Thyroid gland (tissue), 4 donors: ENCODE results near the gene KRT26.

Source experiments
- CTCF ChIP-seq, 6 experiments: fragments of 200-600 bp in 3 of 6; fragments of 450-650 bp in 3 of 6; sonication (generic) in 3 of 6; IDR thresholded peaks; one replicate each; pipeline ENCODE4 v1.5.1; 2016 to 2019; ENCODE audit warnings: antibody characterized with exemption in 6 of 6, mild to moderate bottlenecking in 2 of 6, inconsistent platforms in 1 of 6, moderate library complexity in 1 of 6
- POLR2A ChIP-seq, 2 donors: fragments of 450-650 bp; IDR thresholded peaks; one replicate each; pipeline ENCODE4 v1.6.1; 2017; ENCODE audit warnings: antibody characterized with exemption in 2 of 2, mild to moderate bottlenecking in 2 of 2, moderate library complexity in 1 of 2

GRCh38 chr17:40735016-40735415 is 37.0 kb downstream of the KRT26 start:
- no peak for TF ChIP-seq CTCF (IDR thresholded peaks at IDR 0.05)
- no peak for TF ChIP-seq POLR2A (IDR thresholded peaks at IDR 0.05)
